CD4-positive, alpha-beta T cell (primary cell): ENCODE data around the gene PRKN. TPM values are rescaled to one million over a fixed set of nuclear protein-coding genes. Genes with fewer than 3 reads are reported as not detected.

Source experiments
- ATAC-seq: fragments of 200-7000 bp; cut with Tn5 transposase; one replicate; pipeline ENCODE4 v1.10.0; 2022; ENCODE audit warnings: mild to moderate bottlenecking; ENCODE audit not compliant: poor library complexity
- CTCF ChIA-PET: fragments of 350-600 bp; sonication (Branson Sonifier 250); formaldehyde crosslinking; loops from one replicate; lab custom pipeline; 2021; ENCODE audit warnings: antibody characterized with exemption, inconsistent platforms; lab: Charles Lee
- POLR2A ChIA-PET: fragments of 350-600 bp; sonication (Branson Sonifier 250); formaldehyde crosslinking; loops from one replicate; lab custom pipeline; 2021; ENCODE audit warnings: antibody characterized with exemption, inconsistent platforms; lab: Charles Lee
- DNase-seq, 14 experiments: peaks; one replicate each; pipeline ENCODE4 v3.0.0-alpha.2; 2013 to 2020; ENCODE audit warnings: mixed read lengths in 2 of 14
- H3K27ac ChIP-seq, 2 donors: one replicate each; pipeline versions ENCODE4 v1.5.1 to v1.7.0; 2013; ENCODE audit warnings: low read length in 2 of 2, low read depth in 1 of 2, mild to moderate bottlenecking in 1 of 2
- H3K27me3 ChIP-seq, 2 experiments: 1 replicate in 1 of 2; 2 replicates in 1 of 2; pipeline versions ENCODE4 v1.6.1 to v1.7.0; 2013; ENCODE audit warnings: low read length in 2 of 2, control low read depth in 1 of 2, mild to moderate bottlenecking in 1 of 2, moderate library complexity in 1 of 2; ENCODE audit not compliant: insufficient read depth in 2 of 2, control insufficient read depth in 1 of 2
- H3K36me3 ChIP-seq: one replicate; pipeline ENCODE4 v1.6.1; 2013; ENCODE audit warnings: low read length, control low read depth; ENCODE audit not compliant: insufficient read depth
- H3K4me1 ChIP-seq: one replicate; pipeline ENCODE4 v1.6.1; 2013; ENCODE audit warnings: low read length, control low read depth; ENCODE audit not compliant: insufficient read depth
- H3K4me3 ChIP-seq: one replicate; pipeline ENCODE4 v1.5.1; 2013; ENCODE audit warnings: mild to moderate bottlenecking, low read length, moderate library complexity
- H3K9me3 ChIP-seq, 2 experiments: 1 replicate in 1 of 2; 2 replicates in 1 of 2; pipeline versions ENCODE4 v1.6.1 to v1.7.0; 2013; ENCODE audit warnings: low read length in 2 of 2, mild to moderate bottlenecking in 2 of 2, control low read depth in 1 of 2, moderate library complexity in 1 of 2; ENCODE audit not compliant: control insufficient read depth in 1 of 2, insufficient read depth in 1 of 2
- H3K27ac Mint-ChIP-seq: one replicate; pipeline ENCODE4 v1.8.0; 2020; ENCODE audit warnings: mixed read lengths
- H3K27me3 Mint-ChIP-seq: one replicate; pipeline ENCODE4 v1.8.0; 2021; ENCODE audit warnings: mixed read lengths
- H3K36me3 Mint-ChIP-seq: one replicate; pipeline ENCODE4 v1.8.0; 2021; ENCODE audit warnings: low read depth, mixed read lengths
- H3K4me1 Mint-ChIP-seq: one replicate; pipeline ENCODE4 v1.8.0; 2021; ENCODE audit warnings: low read depth, mixed read lengths
- H3K4me3 Mint-ChIP-seq: one replicate; pipeline ENCODE4 v1.8.0; 2020; ENCODE audit warnings: mild to moderate bottlenecking, mixed read lengths
- H3K9me3 Mint-ChIP-seq: one replicate; pipeline ENCODE4 v1.8.0; 2020; ENCODE audit warnings: mixed read lengths
- CTCF ChIP-seq: fragments of 200-600 bp; IDR thresholded peaks from one replicate; pipeline ENCODE4 v1.8.0; 2022; ENCODE audit warnings: antibody characterized with exemption, mild to moderate bottlenecking
- intact Hi-C, 2 experiments: fragments of 100-400 bp; cut with DNase I in 1 of 2; cut with micrococcal nuclease in 1 of 2; formaldehyde crosslinking; loops; one replicate each; pipeline versions ENCODE4 v1.15.1 to v1.9.0; 2023 to 2025; cut with DNase I, micrococcal nuclease
- total RNA-seq, 174 experiments: library from RNA in 2 of 174; stranded (reverse) in 2 of 174; gene quantifications; one replicate each; pipeline ENCODE4 v1.2.3 and lab custom pipeline; 2021 to 2026

Gene PRKN
- total RNA-seq, 2 experiments from 2014 or later, result 5.2 to 5.4 TPM

- no peaks in the 10 kb centered on the region for H3K9me3 Mint-ChIP-seq
- H3K27me3 Mint-ChIP-seq, result no peaks in the 10 kb centered on the region
- DNase-seq (no peak), ATAC-seq (no peak)
- Histone ChIP-seq H3K9me3 (peaks cover 0 to 9% of the 10 kb centered on the region in 2 experiments), H3K27ac (no peak overlapping the region), H3K4me1 (no peaks in the 10 kb centered on the region), H3K27me3 (no peaks in the 10 kb centered on the region), H3K36me3 (no peaks in the 10 kb centered on the region), H3K4me3 (no peak overlapping the region)
- H3K36me3 Mint-ChIP-seq, result peaks cover 14% of the 10 kb centered on the region
- intact Hi-C loops, result no loop called here
- ChIA-PET CTCF (no interaction called here), POLR2A (no interaction called here)
- no peak for TF ChIP-seq CTCF
- no peaks in the 10 kb centered on the region for H3K4me1 Mint-ChIP-seq
- no peak overlapping the region for H3K4me3 Mint-ChIP-seq
- no peak overlapping the region for H3K27ac Mint-ChIP-seq
Observed at GRCh38 chr6:162493917-162494316, 233.6 kb downstream of the PRKN start.

GRCh38 chr6:162491637-162492036 is 235.9 kb downstream of the PRKN start:
- no peaks in the 10 kb centered on the region for H3K4me1 ChIP-seq
- intact Hi-C loops, result no loop called here
- ChIA-PET CTCF (interaction anchor here (0.7 kb wide), 1 partner anchor 8 kb away, joined by 3 read pairs; no protein-coding TSS in a partner anchor), POLR2A (no interaction called here)
- Mint-ChIP-seq H3K36me3 (peaks cover 14% of the 10 kb centered on the region), H3K4me3 (no peak overlapping the region), H3K9me3 (no peaks in the 10 kb centered on the region), H3K27ac (no peak overlapping the region), H3K4me1 (no peaks in the 10 kb centered on the region), H3K27me3 (no peaks in the 10 kb centered on the region)
- no peak overlapping the region for H3K27ac ChIP-seq
- DNase-seq (no peak), ATAC-seq (no peak)
- H3K27me3 ChIP-seq, result no peaks in the 10 kb centered on the region
- H3K9me3 ChIP-seq, result peaks cover 0 to 9% of the 10 kb centered on the region in 2 experiments
- no peaks in the 10 kb centered on the region for H3K36me3 ChIP-seq
- no peak overlapping the region for H3K4me3 ChIP-seq
- TF ChIP-seq CTCF, result no peak

- intact Hi-C loops, result no loop called here
- DNase-seq (no peak), ATAC-seq (no peak)
- no peaks in the 10 kb centered on the region for H3K4me1 Mint-ChIP-seq
- Histone ChIP-seq H3K4me1 (no peaks in the 10 kb centered on the region), H3K27me3 (no peaks in the 10 kb centered on the region), H3K9me3 (peaks cover 0 to 9% of the 10 kb centered on the region in 2 experiments), H3K27ac (no peak overlapping the region), H3K4me3 (no peak overlapping the region), H3K36me3 (no peaks in the 10 kb centered on the region)
- H3K27me3 Mint-ChIP-seq, result no peaks in the 10 kb centered on the region
- TF ChIP-seq CTCF, result no peak
- H3K27ac Mint-ChIP-seq, result no peak overlapping the region
- ChIA-PET CTCF (no interaction called here), POLR2A (no interaction called here)
- no peaks in the 10 kb centered on the region for H3K9me3 Mint-ChIP-seq
- no peak overlapping the region for H3K4me3 Mint-ChIP-seq
- H3K36me3 Mint-ChIP-seq, result peaks cover 14% of the 10 kb centered on the region
Observed at GRCh38 chr6:162489101-162489976, 238.2 kb downstream of the PRKN start.
